Raji (cell line): ENCODE data around the gene CROCC.

ENCODE experiments used
- POLR2A ChIP-seq: IDR thresholded peaks from 2 replicates; pipeline ENCODE4 v1.6.1; 2011; ENCODE audit warnings: low read depth, low read length, control low read depth; ENCODE audit not compliant: insufficient read depth

The CROCC gene

GRCh38 chr1:16999863-17000262 lies 78.1 kb downstream of the CROCC start:
- no peak for TF ChIP-seq POLR2A

DNA sequence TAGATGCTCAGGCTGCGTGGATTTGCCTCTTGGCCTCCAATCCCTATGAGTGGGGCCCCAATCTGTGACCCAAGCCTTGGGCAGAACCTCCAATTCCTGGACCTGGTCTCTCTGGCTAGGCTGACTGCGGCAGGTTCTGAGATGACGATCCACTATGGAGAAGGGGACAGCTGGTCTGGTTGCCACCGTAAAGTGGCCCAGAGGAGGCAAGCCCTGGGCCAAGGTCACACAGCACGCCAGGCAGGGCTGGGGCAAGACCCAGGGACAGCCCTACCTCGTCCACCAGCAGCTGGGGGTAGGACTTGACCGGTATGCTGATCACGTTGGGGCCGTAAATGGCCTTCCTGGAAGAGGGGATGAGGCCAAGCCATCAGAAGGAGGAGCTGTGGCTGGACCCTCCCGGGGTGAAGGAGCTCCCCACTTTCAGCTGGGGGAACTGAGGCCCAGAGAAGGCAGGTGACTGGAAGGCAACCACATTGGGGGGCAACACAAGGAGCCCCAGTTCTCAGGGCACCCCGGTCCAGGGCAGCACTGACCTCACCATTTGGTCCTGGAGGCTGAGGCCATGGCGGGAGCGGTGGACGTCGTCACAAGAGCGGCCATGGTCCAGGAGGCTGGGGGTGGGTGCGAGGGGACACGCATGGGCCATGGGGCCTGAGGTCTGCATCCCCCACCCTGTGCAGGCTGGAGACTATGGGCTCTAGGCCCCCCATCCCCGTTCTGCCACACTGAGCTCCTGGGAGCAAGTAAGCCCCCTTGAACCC lies 80.2 kb downstream of the CROCC start:
- no peak for TF ChIP-seq POLR2A

- TF ChIP-seq POLR2A, result no peak
Measured at GRCh38 chr1:17002524-17002902, 80.8 kb downstream of the CROCC start.

- TF ChIP-seq POLR2A, result no peak
Measured at GRCh38 chr1:17004466-17005364, 83.0 kb downstream of the CROCC start.

DNA sequence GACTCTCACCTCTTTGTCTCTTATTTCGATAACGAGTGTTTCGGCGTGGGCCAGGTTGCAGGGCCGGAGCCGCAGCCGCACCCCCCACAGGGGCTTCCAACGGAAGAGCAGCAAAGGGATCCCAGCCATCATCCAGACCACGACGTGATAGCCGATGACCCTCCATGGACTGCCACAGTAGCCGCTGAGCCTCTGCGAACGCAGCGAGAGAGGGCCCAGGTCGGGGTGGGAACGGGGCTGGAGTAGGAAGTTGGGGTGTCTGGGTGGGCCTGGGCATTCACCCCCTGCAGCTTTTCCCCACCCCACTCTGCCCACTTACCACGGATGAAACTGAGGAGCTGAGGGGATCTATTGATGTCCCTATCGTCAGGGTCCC lies 83.6 kb downstream of the CROCC start:
- TF ChIP-seq POLR2A, result no peak

- TF ChIP-seq POLR2A, result no peak
Measured at GRCh38 chr1:17007121-17007520, 85.4 kb downstream of the CROCC start.

- no peak for TF ChIP-seq POLR2A
Measured at GRCh38 chr1:17008208-17008855, 86.6 kb downstream of the CROCC start.

- TF ChIP-seq POLR2A, result no peak
Measured at GRCh38 chr1:17009706-17010105, 88.0 kb downstream of the CROCC start.

- no peak for TF ChIP-seq POLR2A
Measured at GRCh38 chr1:17011092-17011438, 89.3 kb downstream of the CROCC start.

- TF ChIP-seq POLR2A, result peak; percentile 75
Measured at GRCh38 chr1:17011439-17012307, 89.9 kb downstream of the CROCC start, which contains the start of gene ATP13A2. Gene ATP13A2 (minus strand): TSS chr1:17011928. CDS start chr1:17011738, 190 bp downstream.

DNA sequence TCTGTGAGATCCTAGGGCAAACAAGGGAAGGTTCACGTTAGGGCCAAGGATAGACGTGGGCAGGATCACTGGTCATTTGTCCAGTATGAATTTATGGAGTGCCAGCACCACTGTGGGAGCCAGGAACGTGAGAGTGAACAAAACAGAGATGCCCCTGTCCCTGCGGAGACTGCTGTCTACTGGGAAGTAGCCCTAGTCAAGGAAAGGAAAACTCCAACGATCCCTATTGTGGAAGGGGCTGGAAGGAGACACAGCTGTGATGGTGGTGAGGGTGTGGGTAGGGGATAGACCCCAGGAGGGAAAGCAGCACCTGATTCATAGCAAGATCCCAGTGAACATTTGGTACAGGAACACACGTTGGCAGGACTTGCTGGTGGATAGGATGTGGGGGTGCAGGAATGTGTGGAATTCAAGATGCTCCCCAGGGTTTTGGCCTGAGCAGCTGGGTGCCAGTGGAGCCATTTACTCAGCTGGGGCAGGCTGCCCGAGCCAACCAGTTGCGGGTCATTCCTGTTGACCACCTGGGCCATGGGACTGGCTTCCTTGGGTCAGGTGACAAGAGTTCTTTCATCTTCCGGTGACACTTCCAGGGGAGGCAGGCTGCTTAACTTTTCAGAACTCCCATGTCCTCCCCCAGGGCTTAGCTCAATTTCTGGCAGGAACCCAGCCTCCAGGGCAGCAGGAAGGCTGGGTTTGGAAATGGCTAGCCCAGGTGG lies 91.2 kb downstream of the CROCC start:
- TF ChIP-seq POLR2A, result no peak

DNA sequence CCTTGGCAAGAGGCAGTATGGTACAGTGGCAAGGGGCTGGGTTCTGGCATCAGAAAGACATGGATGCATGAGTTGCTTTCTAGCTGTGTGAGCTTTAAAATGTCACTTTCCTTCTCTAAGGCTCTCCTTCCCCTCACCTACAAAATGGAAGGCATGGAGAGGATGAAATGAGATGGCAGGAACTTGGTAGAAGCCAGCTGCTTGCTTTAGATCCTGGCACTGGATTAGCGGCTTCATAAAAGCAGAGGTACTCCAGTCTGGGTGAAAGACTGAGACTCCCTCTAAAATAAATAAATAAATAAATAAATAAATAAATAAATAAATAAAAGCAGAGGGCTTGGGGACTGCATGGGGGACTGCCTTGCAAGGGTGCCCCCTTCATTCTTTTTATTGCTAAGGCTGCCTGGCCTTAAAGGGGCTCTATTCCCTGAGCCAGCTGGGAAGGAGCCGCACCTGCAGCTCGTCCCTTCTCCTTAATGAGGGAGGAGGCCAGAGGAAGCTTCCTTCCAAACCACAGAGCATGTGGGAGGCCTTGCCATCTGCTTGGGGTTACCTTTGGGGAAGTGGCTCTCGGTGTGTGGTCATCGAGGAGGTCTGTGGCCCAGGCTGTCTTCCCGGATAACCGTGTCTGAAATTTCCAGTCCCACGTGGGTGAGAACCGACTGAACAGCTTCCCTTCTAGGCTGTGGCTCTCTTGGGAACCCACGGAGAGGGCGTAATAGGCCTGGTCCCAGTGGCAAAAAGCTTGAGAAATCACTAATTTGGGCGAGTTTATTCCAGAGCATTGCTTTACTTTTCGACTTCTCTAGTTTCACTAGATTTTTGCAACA lies 92.0 kb downstream of the CROCC start:
- TF ChIP-seq POLR2A, result no peak

DNA sequence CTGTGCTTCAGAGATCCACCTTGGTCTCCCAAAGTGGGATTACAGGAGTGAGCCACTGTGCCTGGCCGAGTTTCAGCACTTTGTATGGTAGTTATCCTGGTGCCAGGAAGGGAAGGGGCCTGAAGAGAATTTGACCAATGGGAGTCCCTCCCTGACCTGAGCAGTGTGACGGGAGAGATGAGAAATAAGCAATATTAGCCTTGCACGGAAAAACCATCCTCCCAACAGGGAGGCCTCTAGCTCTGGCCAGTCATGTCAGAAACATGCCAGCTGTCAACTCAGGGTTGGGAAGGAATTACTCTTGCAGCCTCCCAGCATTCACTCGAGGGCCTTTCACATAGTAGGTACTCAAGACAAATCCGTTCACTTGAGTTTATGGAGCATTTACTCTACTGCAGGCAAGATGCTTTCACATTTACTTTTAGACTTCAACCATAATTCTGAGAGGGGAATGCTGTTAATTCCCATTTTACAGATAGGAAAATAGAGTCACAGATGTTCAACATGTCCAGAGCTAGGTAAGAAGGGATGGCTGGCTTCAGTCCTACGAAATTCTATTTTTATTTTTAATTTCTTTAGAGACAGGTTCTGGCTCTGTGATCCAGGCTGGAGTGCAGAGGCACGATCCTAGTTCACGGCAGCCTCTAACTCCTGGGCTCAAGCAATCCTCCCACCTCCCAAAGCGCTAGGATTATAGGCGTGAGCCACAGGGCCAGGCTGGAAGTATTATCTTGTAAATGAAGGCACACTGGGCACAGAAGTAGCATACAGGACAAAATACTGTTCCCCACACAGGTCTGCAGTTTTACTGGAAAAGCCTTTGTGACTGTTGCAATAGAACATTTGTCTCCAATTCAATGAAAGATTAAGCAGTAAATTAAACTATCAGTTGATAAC lies 93.2 kb downstream of the CROCC start:
- TF ChIP-seq POLR2A, result no peak

DNA sequence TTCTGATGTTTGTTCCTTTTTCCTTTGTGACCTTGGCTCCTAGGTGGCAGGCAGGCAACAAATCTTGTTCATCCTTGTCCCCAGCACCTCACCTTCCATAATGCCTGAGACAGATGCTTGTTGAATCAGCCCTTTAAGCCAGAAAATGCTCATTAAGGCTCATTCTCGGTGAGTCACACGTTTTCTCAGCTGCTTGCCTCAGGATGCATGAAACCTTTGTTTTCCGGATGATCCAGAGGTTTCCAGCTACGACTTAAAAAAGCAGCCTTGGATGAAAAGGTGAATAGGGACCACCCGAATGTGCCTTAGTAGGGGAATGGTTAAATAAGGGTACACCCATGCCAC lies 94.6 kb downstream of the CROCC start:
- TF ChIP-seq POLR2A, result no peak
